HCT116 (cell line): Measurements from ENCODE around the gene ASB1. TPM values are rescaled to one million over a fixed set of nuclear protein-coding genes. Genes with fewer than 3 reads are reported as not detected.

ENCODE experiments used
- ATAC-seq: fragments of 200-7000 bp; cut with Tn5 transposase; 2 replicates; pipeline ENCODE4 v1.9.1; 2020; ENCODE audit warnings: mild to moderate bottlenecking, moderate library complexity
- BruUV-seq: library from RNA; stranded (reverse); fragments of 400-500 nt; replicated peaks from 2 replicates; lab custom pipeline; 2021; lab: Mats Ljungman, UMichigan
- CTCF ChIA-PET: fragments of 300-600 bp; sonication (Branson Sonifier 250); formaldehyde crosslinking; loops from one replicate; lab custom pipeline; 2021; ENCODE audit warnings: antibody characterized with exemption; lab: Charles Lee
- POLR2A ChIA-PET: fragments of 300-600, 350-600 bp; sonication (Branson Sonifier 250); formaldehyde crosslinking; loops from one replicate; lab custom pipeline; 2021; ENCODE audit warnings: antibody characterized with exemption; lab: Charles Lee
- RAD21 ChIA-PET, 2 experiments: fragments of 300-600 bp; sonication (Branson Sonifier 250); formaldehyde crosslinking; loops; one replicate each; lab custom pipeline; 2023; ENCODE audit warnings: low total read pairs in 2 of 2; ENCODE audit not compliant: uncharacterized antibody in 2 of 2, unreplicated experiment in 2 of 2, low non-redundant PET in 1 of 2; lab: Charles Lee
- DNase-seq: peaks from one replicate; pipeline ENCODE4 v3.0.0-alpha.2; 2010; ENCODE audit warnings: low read depth, low spot score
- H2AFZ ChIP-seq: fragments of 200-600 bp; shearing (Covaris generic), sonication (generic); 2 replicates; pipeline ENCODE4 v1.6.1; 2017; ENCODE audit warnings: low read depth, mixed run types, mixed read lengths, antibody characterized with exemption, low read length; ENCODE audit not compliant: poor library complexity, severe bottlenecking
- H3K27ac ChIP-seq: 2 replicates; pipeline ENCODE4 v1.5.1; 2012; ENCODE audit warnings: low read depth, low read length
- H3K27me3 ChIP-seq: fragments of 200-600 bp; sonication (generic); 2 replicates; pipeline ENCODE4 v1.6.1; 2016; ENCODE audit warnings: mixed run types, low read length, mixed read lengths; ENCODE audit not compliant: insufficient read depth
- H3K36me3 ChIP-seq, 2 experiments: fragments of 200-500 bp in 1 of 2; fragments of 200-600 bp in 1 of 2; sonication (Bioruptor generic) in 1 of 2; sonication (generic) in 1 of 2; 2 replicates each; pipeline versions ENCODE4 v1.5.1 to v1.6.1; 2014 to 2016; ENCODE audit warnings: low read length in 2 of 2, inconsistent platforms in 1 of 2, mixed read lengths in 1 of 2, mixed run types in 1 of 2; ENCODE audit not compliant: insufficient read depth in 2 of 2, control insufficient read depth in 1 of 2
- H3K4me1 ChIP-seq, 2 experiments: fragments of 200-600 bp in 1 of 2; sonication (generic) in 1 of 2; 2 replicates each; pipeline versions ENCODE4 v1.5.1 to v1.6.1; 2012 to 2017; ENCODE audit warnings: low read length in 2 of 2, inconsistent platforms in 1 of 2, mild to moderate bottlenecking in 1 of 2, mixed read lengths in 1 of 2, mixed run types in 1 of 2, moderate library complexity in 1 of 2; ENCODE audit not compliant: insufficient read depth in 2 of 2, control insufficient read depth in 1 of 2
- H3K4me2 ChIP-seq: fragments of 200-600 bp; sonication (generic); 2 replicates; pipeline ENCODE4 v1.6.1; 2017; ENCODE audit warnings: mixed run types, low read length, mixed read lengths
- H3K4me3 ChIP-seq, 2 experiments: fragments of 200-600 bp in 1 of 2; sonication (generic) in 1 of 2; replicated peaks in 1 of 2; 2 replicates each; pipeline ENCODE4 v1.5.1; 2011 to 2016; ENCODE audit warnings: low read length in 2 of 2, control low read depth in 1 of 2, low read depth in 1 of 2, mild to moderate bottlenecking in 1 of 2, mixed read lengths in 1 of 2, mixed run types in 1 of 2
- H3K79me2 ChIP-seq: fragments of 200-600 bp; sonication (generic); 2 replicates; pipeline ENCODE4 v1.6.1; 2017; ENCODE audit warnings: mild to moderate bottlenecking, mixed run types, low read length, moderate library complexity, mixed read lengths; ENCODE audit not compliant: insufficient read depth
- H3K9ac ChIP-seq: fragments of 200-600 bp; sonication (generic); 2 replicates; pipeline ENCODE4 v1.6.1; 2016; ENCODE audit warnings: low read length, mixed read lengths
- H3K9me2 ChIP-seq: fragments of 200-600 bp; sonication (generic), shearing (Covaris generic); 2 replicates; pipeline ENCODE4 v1.6.1; 2017; ENCODE audit warnings: mixed run types, mild to moderate bottlenecking, moderate library complexity; ENCODE audit not compliant: insufficient read depth
- H3K9me3 ChIP-seq, 2 experiments: fragments of 200-500 bp in 1 of 2; fragments of 200-600 bp in 1 of 2; sonication (Bioruptor generic) in 1 of 2; sonication (generic) in 1 of 2; 2 replicates each; pipeline ENCODE4 v1.6.1; 2014 to 2017; ENCODE audit warnings: low read length in 2 of 2, mixed read lengths in 2 of 2, inconsistent platforms in 1 of 2, low read depth in 1 of 2, mild to moderate bottlenecking in 1 of 2, mixed run types in 1 of 2, moderate library complexity in 1 of 2; ENCODE audit not compliant: control insufficient read depth in 1 of 2, insufficient read depth in 1 of 2
- H4K20me1 ChIP-seq: fragments of 200-600 bp; sonication (generic), shearing (Covaris generic); 2 replicates; pipeline ENCODE4 v1.6.1; 2017; ENCODE audit warnings: mixed run types, mild to moderate bottlenecking, moderate library complexity; ENCODE audit not compliant: insufficient read depth
- CBX3 ChIP-seq: IDR thresholded peaks from 2 replicates; pipeline ENCODE4 v1.6.1; 2012; ENCODE audit warnings: low read depth
- EZH2 ChIP-seq: fragments of 200-600 bp; sonication (generic); IDR thresholded peaks from 2 replicates; pipeline ENCODE4 v1.6.1; 2017; ENCODE audit warnings: antibody characterized with exemption, mixed run types
- EZH2phosphoT487 ChIP-seq: fragments of 200-600 bp; IDR thresholded peaks from 2 replicates; pipeline ENCODE4 v1.6.1; 2018; ENCODE audit warnings: antibody characterized with exemption, borderline replicate concordance
- JUND ChIP-seq: IDR thresholded peaks from 2 replicates; pipeline ENCODE4 v1.6.1; 2012
- POLR2A ChIP-seq: IDR thresholded peaks from 2 replicates; pipeline ENCODE4 v1.7.0; 2011; ENCODE audit warnings: borderline replicate concordance; ENCODE audit not compliant: insufficient read depth, insufficient read length; ENCODE audit errors: extremely low read depth
- POLR2AphosphoS5 ChIP-seq: IDR thresholded peaks from 2 replicates; pipeline ENCODE4 v1.6.1; 2011; ENCODE audit warnings: mild to moderate bottlenecking, low read depth, low read length, moderate library complexity
- RAD21 ChIP-seq: IDR thresholded peaks from 2 replicates; pipeline ENCODE4 v1.6.1; 2012; ENCODE audit warnings: low read depth, mild to moderate bottlenecking
- SP1 ChIP-seq: IDR thresholded peaks from 2 replicates; pipeline ENCODE4 v1.6.1; 2012; ENCODE audit warnings: low read depth
- SRF ChIP-seq: IDR thresholded peaks from 2 replicates; pipeline ENCODE4 v1.6.1; 2012; ENCODE audit warnings: low read depth
- ZBTB33 ChIP-seq: IDR thresholded peaks from 2 replicates; pipeline ENCODE4 v1.6.1; 2011; ENCODE audit warnings: mild to moderate bottlenecking, low read length, moderate library complexity; ENCODE audit not compliant: insufficient replicate concordance; ENCODE audit errors: extremely low read depth
- ZFX ChIP-seq: fragments of 450-650 bp; IDR thresholded peaks from 2 replicates; pipeline ENCODE4 v1.6.1; 2017
- intact Hi-C: fragments of 100-400 bp; cut with micrococcal nuclease; formaldehyde crosslinking; loops from 2 replicates; pipeline ENCODE4 v1.10.0; 2022
- total RNA-seq: library from RNA; stranded (reverse); gene quantifications from one replicate; pipeline ENCODE4 v1.2.1, GENCODE V29; 2021; ENCODE audit not compliant: unreplicated experiment
- TF ChIP-seq, protein P1 (sequence below): IDR thresholded peaks from 2 replicates; pipeline ENCODE4 v1.6.1; 2012; ENCODE audit warnings: low read depth

Gene ASB1
- total RNA-seq, 1 experiment from 2014 or later: 43.1 TPM

DNA sequence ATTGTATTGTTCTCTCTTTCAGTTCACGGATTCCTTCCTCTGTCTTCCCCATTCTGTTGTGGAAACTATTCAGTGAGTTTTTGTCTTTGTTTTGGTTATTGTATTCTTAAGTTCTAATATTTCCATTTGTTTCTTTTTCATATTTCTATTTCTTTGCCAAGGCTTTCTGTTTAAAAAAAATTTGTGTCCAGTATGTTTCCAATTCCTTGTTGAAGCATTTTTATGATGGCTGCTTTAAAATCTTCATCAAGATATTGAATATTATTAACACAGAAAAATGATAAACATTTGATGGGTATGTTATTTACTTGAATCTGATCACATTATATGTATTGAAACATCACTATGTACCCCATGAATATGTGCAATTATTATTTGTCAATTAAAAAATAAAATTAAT is 42.4 kb downstream of the ASB1 start:
- no TSS peak for BruUV-seq
- intact Hi-C loops: no loop called here
- ChIA-PET POLR2A (no interaction called here), CTCF (no interaction called here)
- no peaks in the 10 kb centered on the region for H3K36me3 ChIP-seq
- H4K20me1 ChIP-seq: no peaks in the 10 kb centered on the region
- DNase-seq (no peak), ATAC-seq (no peak)
- H3K9ac ChIP-seq: no peak overlapping the region
- H3K4me3 ChIP-seq: no peak overlapping the region
- H3K79me2 ChIP-seq: no peaks in the 10 kb centered on the region
- H3K9me3 ChIP-seq: peaks cover 0 to 4% of the 10 kb centered on the region in 2 experiments; a peak in 1 of 4 replicates
- H3K9me2 ChIP-seq: no peaks in the 10 kb centered on the region
- no peak overlapping the region for H3K4me2 ChIP-seq
- H3K4me1 ChIP-seq: no peaks in the 10 kb centered on the region
- no peak overlapping the region for H2AFZ ChIP-seq
- TF ChIP-seq EZH2phosphoT487 (no peak), POLR2AphosphoS5 (no peak), SRF (no peak), POLR2A (no peak), CBX3 (no peak), ZFX (no peak), ZBTB33 (no peak), SP1 (no peak), JUND (no peak), EZH2 (no peak), RAD21 (no peak)
- TF ChIP-seq, protein P1, sequence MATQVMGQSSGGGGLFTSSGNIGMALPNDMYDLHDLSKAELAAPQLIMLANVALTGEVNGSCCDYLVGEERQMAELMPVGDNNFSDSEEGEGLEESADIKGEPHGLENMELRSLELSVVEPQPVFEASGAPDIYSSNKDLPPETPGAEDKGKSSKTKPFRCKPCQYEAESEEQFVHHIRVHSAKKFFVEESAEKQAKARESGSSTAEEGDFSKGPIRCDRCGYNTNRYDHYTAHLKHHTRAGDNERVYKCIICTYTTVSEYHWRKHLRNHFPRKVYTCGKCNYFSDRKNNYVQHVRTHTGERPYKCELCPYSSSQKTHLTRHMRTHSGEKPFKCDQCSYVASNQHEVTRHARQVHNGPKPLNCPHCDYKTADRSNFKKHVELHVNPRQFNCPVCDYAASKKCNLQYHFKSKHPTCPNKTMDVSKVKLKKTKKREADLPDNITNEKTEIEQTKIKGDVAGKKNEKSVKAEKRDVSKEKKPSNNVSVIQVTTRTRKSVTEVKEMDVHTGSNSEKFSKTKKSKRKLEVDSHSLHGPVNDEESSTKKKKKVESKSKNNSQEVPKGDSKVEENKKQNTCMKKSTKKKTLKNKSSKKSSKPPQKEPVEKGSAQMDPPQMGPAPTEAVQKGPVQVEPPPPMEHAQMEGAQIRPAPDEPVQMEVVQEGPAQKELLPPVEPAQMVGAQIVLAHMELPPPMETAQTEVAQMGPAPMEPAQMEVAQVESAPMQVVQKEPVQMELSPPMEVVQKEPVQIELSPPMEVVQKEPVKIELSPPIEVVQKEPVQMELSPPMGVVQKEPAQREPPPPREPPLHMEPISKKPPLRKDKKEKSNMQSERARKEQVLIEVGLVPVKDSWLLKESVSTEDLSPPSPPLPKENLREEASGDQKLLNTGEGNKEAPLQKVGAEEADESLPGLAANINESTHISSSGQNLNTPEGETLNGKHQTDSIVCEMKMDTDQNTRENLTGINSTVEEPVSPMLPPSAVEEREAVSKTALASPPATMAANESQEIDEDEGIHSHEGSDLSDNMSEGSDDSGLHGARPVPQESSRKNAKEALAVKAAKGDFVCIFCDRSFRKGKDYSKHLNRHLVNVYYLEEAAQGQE: no peak
- TF ChIP-seq, all 23 proteins: peak for 0
- Histone ChIP-seq H3K27ac (no peak overlapping the region), H3K27me3 (no peaks in the 10 kb centered on the region)
- RAD21 ChIA-PET: no interaction called here
